Adipocyte (in vitro differentiated cells): ENCODE data around the gene PLEKHG5.
A peak's percentile ranks its signal among the peaks of the same experiment; 100 is the strongest.
"Not testable (repeated sequence)": the region's sequence is repeated elsewhere in the genome, so short reads cannot be mapped to it uniquely, and the experiment has no call there.

Experiments used
- DNase-seq: peaks from one replicate; pipeline ENCODE4 v3.0.0-alpha.2; 2015; ENCODE audit warnings: low read depth
- H3K27me3 ChIP-seq: replicated peaks from 2 replicates; pipeline ENCODE4 v1.7.0; 2013; ENCODE audit warnings: mild to moderate bottlenecking, low read length, moderate library complexity; ENCODE audit not compliant: control insufficient read depth, insufficient read depth
- H3K36me3 ChIP-seq: 2 replicates; pipeline ENCODE4 v1.7.0; 2013; ENCODE audit warnings: low read length, mild to moderate bottlenecking, moderate library complexity; ENCODE audit not compliant: control insufficient read depth, insufficient read depth, severe bottlenecking
- H3K4me1 ChIP-seq: 2 replicates; pipeline ENCODE4 v1.7.0; 2013; ENCODE audit warnings: mild to moderate bottlenecking, low read length, moderate library complexity; ENCODE audit not compliant: control insufficient read depth, insufficient read depth
- H3K4me3 ChIP-seq: 2 replicates; pipeline ENCODE4 v1.7.0; 2013; ENCODE audit warnings: mild to moderate bottlenecking, low read length, moderate library complexity
- H3K9ac ChIP-seq: 2 replicates; pipeline ENCODE4 v1.7.0; 2013; ENCODE audit warnings: mild to moderate bottlenecking, low read length, moderate library complexity
- H3K9me3 ChIP-seq: 2 replicates; pipeline ENCODE4 v1.7.0; 2013; ENCODE audit warnings: mild to moderate bottlenecking, low read length, moderate library complexity; ENCODE audit not compliant: control insufficient read depth

Gene PLEKHG5

DNA sequence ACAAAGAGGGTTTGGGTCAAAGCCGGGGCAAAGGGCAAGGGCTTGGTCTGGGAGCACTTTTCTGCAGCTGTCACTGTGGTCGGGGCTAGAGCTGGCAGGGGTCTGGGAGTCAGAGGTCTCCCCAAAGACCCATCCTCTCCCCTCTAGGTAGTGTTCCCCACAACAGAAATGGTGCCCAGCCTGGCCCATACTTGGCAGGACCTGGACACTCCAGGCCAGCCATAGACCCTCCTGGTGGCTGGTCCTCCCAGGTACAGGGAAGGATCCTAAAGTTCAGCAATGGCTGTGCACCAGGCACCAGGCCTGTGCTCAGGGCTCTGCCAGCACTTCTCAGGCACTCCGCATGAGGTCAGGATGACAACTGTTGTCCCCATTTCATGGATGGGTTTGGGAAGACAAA, 55.9 kb downstream of the PLEKHG5 start:
- peaks cover 27% of the 10 kb centered on the region for H3K27me3 ChIP-seq
- no peaks in the 10 kb centered on the region for H3K36me3 ChIP-seq
- peaks cover 4% of the 10 kb centered on the region for H3K4me1 ChIP-seq
- no peaks in the 10 kb centered on the region for H3K9me3 ChIP-seq
- no peak for DNase-seq
- no peak overlapping the region for H3K4me3 ChIP-seq
- no peak overlapping the region for H3K9ac ChIP-seq

DNA sequence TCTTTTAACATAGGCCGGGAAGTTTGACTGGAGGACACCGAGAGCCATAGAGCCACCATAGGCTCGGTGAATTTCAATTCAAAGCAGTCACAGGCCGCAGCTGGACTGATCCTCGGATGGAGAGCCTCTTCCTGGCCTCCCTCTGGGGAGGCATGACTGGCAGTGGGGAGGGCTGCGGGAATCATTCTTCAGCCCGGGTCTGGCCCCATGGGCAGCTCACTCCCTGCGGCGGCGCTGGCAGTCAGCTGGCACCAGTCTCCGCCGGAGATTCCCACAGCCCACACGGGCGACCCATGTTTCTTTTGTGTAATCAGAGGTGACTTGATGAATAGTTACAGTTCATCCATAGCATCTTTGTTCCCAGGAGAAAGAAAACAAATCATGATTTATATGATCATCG, 56.3 kb downstream of the PLEKHG5 start:
- DNase-seq = no peak
- H3K4me3 ChIP-seq = no peak overlapping the region
- no peaks in the 10 kb centered on the region for H3K9me3 ChIP-seq
- no peak overlapping the region for H3K9ac ChIP-seq
- peaks cover 31% of the 10 kb centered on the region for H3K27me3 ChIP-seq
- peaks cover 4% of the 10 kb centered on the region for H3K4me1 ChIP-seq
- no peaks in the 10 kb centered on the region for H3K36me3 ChIP-seq

- H3K4me1 ChIP-seq = peaks cover 2% of the 10 kb centered on the region
- H3K27me3 ChIP-seq = peaks cover 39% of the 10 kb centered on the region
- DNase-seq = no peak
Measured at GRCh38 chr1:6434186-6434585, 57.3 kb downstream of the PLEKHG5 start.

GRCh38 chr1:6431645-6432579, 59.6 kb downstream of the PLEKHG5 start:
- peaks cover 53% of the 10 kb centered on the region for H3K27me3 ChIP-seq
- DNase-seq, H3K4me3 ChIP-seq: not testable (repeated sequence)

More at GRCh38 chr1:6434186-6434585, 57.3 kb downstream of the PLEKHG5 start:
- H3K36me3 ChIP-seq = no peaks in the 10 kb centered on the region
- no peaks in the 10 kb centered on the region for H3K9me3 ChIP-seq
- H3K4me3 ChIP-seq = no peak overlapping the region
- H3K9ac ChIP-seq = no peak overlapping the region

GRCh38 chr1:6429660-6430411, 61.6 kb downstream of the PLEKHG5 start:
- H3K36me3 ChIP-seq, H3K9ac ChIP-seq, H3K4me1 ChIP-seq, H3K4me3 ChIP-seq, H3K9me3 ChIP-seq: not testable (repeated sequence)
- peaks cover 56% of the 10 kb centered on the region for H3K27me3 ChIP-seq
- DNase-seq = peak; percentile 20

More at GRCh38 chr1:6431645-6432579, 59.6 kb downstream of the PLEKHG5 start:
- not testable (repeated sequence) for H3K36me3 ChIP-seq, H3K9me3 ChIP-seq, H3K4me1 ChIP-seq, H3K9ac ChIP-seq

DNA sequence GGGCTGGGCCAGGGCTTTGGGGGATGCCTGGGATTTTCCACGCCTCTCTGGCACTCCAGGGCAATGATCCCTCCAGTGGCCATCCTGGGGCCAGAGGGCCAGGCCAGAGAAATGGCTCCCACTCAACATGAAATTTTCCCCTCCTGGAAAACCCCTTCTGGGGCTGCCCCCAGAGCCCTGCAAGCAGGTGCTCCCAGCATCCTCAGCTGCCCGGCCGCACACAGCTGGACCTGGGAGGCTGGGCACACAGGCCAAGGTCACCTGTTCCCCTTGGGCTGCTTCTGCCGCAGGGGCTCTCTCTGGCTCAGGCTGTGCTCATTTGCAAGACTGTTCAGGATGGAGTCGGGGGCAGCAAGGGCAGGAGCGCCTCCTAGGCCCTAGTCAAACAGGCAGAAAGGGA, 63.0 kb downstream of the PLEKHG5 start:
- H3K4me3 ChIP-seq, H3K9ac ChIP-seq, DNase-seq, H3K36me3 ChIP-seq, H3K4me1 ChIP-seq, H3K9me3 ChIP-seq: not testable (repeated sequence)
- H3K27me3 ChIP-seq = peaks cover 56% of the 10 kb centered on the region

DNA sequence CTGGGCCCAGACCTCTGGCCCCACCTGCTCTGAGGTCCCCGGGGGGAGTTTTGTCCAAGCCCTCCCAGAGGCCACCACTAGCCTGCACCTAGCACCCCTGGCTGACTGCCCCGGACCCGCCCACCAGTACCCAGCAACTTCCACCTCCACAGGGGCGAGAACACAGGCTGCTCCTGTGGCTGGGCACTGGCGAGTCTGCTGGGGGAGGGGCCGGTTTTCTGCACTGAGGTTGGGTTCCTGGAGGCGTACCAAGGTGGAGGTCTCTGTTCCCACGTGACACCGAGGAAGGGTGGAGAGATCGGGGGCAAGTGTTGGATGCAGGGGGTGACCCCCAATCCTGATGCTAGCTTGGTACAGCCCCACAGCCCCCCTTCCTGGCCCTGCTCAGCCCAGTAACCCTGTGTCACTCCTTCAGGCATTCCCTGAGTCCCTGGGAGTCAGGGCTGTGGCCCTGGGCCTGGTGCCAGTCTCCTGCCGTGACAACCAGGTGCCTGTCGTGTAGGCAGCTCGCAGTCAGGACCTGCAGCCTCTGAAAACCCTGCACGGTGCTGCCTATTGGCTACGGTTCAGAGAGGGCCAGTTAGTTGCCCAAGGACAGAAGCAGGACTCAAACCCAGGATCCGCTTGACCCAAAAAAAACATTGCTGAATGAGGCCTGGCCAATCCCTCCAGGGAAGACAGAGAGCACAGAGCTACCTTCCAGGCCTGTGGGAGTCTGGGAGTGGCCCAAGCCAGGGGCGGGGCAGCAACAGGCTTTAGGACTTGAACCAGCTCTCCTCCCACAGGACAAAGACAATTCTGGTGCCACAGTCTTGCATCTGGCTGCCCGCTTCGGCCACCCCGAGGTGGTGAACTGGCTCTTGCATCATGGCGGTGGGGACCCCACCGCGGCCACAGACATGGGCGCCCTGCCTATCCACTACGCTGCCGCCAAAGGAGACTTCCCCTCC, 63.8 kb downstream of the PLEKHG5 start:
- Histone ChIP-seq H3K36me3 (no peaks in the 10 kb centered on the region), H3K27me3 (peaks cover 62% of the 10 kb centered on the region), H3K4me1 (peaks cover 8% of the 10 kb centered on the region), H3K9ac (no peak overlapping the region), H3K4me3 (no peak overlapping the region), H3K9me3 (no peaks in the 10 kb centered on the region)
- no peak for DNase-seq

GRCh38 chr1:6426972-6427350, 64.5 kb downstream of the PLEKHG5 start:
- no peaks in the 10 kb centered on the region for H3K36me3 ChIP-seq
- H3K9me3 ChIP-seq = no peaks in the 10 kb centered on the region
- no peak overlapping the region for H3K9ac ChIP-seq
- DNase-seq = no peak
- H3K27me3 ChIP-seq = peaks cover 62% of the 10 kb centered on the region
- H3K4me3 ChIP-seq = no peak overlapping the region
- H3K4me1 ChIP-seq = peaks cover 9% of the 10 kb centered on the region

DNA sequence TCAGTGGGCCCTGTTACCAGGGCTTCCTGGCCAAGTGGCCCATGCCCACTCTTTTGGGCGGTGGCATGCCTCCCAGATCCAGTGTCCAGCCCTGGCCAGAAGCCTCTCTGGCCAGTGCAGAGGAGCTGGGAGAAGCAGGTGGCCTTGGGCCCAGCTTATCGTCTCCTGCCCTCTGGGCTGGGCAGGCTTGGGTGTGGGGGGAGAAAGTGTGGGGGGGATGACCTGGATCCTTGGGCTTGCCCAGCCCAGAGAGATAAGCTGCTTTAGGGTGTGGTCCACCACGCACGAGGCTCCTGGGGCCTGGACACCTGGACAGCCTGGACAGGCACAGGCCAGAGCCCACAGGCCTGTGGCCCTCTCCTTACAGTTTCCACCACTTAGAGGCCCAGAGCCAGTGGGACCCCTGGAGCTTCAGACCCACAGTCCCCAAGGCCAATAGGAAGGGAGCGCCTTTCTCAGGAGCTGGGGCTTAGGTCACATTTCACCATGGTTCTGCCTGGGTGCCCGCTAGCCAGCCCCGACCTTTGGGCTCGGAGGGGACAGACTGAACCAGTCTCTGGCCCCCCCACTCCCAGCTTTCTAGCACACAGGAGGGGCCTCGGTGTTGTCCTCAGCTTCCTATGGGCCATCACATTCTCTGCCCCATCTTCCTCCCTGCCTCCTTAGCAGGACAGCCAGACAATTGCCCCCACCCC, 65.0 kb downstream of the PLEKHG5 start:
- Histone ChIP-seq H3K9me3 (no peaks in the 10 kb centered on the region), H3K27me3 (peaks cover 66% of the 10 kb centered on the region), H3K4me3 (no peak overlapping the region), H3K9ac (no peak overlapping the region), H3K4me1 (peaks cover 9% of the 10 kb centered on the region), H3K36me3 (no peaks in the 10 kb centered on the region)
- no peak for DNase-seq

- Histone ChIP-seq H3K4me3 (no peak overlapping the region), H3K9ac (no peak overlapping the region), H3K27me3 (peaks cover 69% of the 10 kb centered on the region), H3K9me3 (no peaks in the 10 kb centered on the region), H3K4me1 (peaks cover 9% of the 10 kb centered on the region), H3K36me3 (no peaks in the 10 kb centered on the region)
- no peak for DNase-seq
Measured at GRCh38 chr1:6425658-6426057, 65.8 kb downstream of the PLEKHG5 start.
